GM12865 (cell line): Measurements from ENCODE around the gene PDE8A.

Experiments used
- DNase-seq: peaks from one replicate; pipeline ENCODE4 v3.0.0; 2010; ENCODE audit warnings: low read depth
- H3K4me3 ChIP-seq: 2 replicates; pipeline ENCODE4 v1.5.1; 2011; ENCODE audit warnings: mild to moderate bottlenecking, low read depth, low read length, control low read depth
- CTCF ChIP-seq: IDR thresholded peaks from 2 replicates; pipeline ENCODE4 v1.5.1; 2011; ENCODE audit warnings: low read length, control low read depth, low read depth, inconsistent platforms; ENCODE audit not compliant: insufficient read depth; ENCODE audit errors: missing control alignments

Gene PDE8A

GRCh38 chr15:85000937-85001336 is 19.3 kb downstream of the PDE8A start:
- no peak for TF ChIP-seq CTCF
- DNase-seq: no peak

GRCh38 chr15:85002517-85002916 is 20.9 kb downstream of the PDE8A start:
- TF ChIP-seq CTCF: no peak
- H3K4me3 ChIP-seq: no peak overlapping the region
- DNase-seq: no peak

More at GRCh38 chr15:85000937-85001336, 19.3 kb downstream of the PDE8A start:
- H3K4me3 ChIP-seq: no peak overlapping the region

GRCh38 chr15:85003593-85004312 is 22.1 kb downstream of the PDE8A start:
- DNase-seq: no peak
- no peak overlapping the region for H3K4me3 ChIP-seq

GRCh38 chr15:85004550-85004949 is 22.9 kb downstream of the PDE8A start:
- H3K4me3 ChIP-seq: no peak overlapping the region
- no peak for DNase-seq
- no peak for TF ChIP-seq CTCF

More at GRCh38 chr15:85003593-85004312, 22.1 kb downstream of the PDE8A start:
- no peak for TF ChIP-seq CTCF

- H3K4me3 ChIP-seq: no peak overlapping the region
- TF ChIP-seq CTCF: no peak
- DNase-seq: no peak
These were observed 23.7 kb downstream of the PDE8A start for GRCh38 chr15:85005319-85005718.

- TF ChIP-seq CTCF: no peak
- no peak for DNase-seq
- H3K4me3 ChIP-seq: no peak overlapping the region
These were observed 24.1 kb downstream of the PDE8A start for GRCh38 chr15:85005746-85006145.

- no peak for TF ChIP-seq CTCF
- DNase-seq: no peak
These were observed 24.5 kb downstream of the PDE8A start for GRCh38 chr15:85006201-85006600.

More at GRCh38 chr15:85006201-85006600, 24.5 kb downstream of the PDE8A start:
- no peak overlapping the region for H3K4me3 ChIP-seq
